Activated CD4-positive, alpha-beta T cell treated with anti-CD3 and anti-CD28 coated beads, Interleukin-2, amount 50 U/mL, for 48 hours (primary cell): Measurements from ENCODE around the gene UBE2O.
"Not testable (repeated sequence)": the region's sequence is repeated elsewhere in the genome, so short reads cannot be mapped to it uniquely, and the experiment has no call there.

Experiments used
- DNase-seq, 2 experiments: peaks; one replicate each; pipeline ENCODE4 v3.0.0-alpha.2; 2020

The UBE2O gene

DNA sequence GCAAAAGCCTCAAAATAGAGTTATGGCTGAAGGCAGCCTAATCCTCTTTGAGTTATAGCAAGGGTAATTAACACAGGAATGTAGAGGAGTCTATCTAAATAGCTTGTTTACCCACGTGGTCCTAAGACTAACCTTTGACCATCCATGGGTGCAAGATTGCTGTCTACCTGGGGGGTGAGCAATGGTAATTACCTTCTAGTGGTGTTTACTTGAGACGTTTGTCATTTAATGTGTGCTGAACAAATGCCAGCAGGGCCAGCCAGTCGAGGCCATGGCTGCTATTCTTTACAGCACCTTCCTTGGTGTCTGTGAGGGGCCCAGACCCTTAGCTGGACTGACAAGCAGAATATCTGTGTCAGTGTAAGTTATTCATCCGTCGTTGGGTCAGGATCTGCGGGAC is 85.3 kb downstream of the UBE2O start:
- no peak for DNase-seq

DNA sequence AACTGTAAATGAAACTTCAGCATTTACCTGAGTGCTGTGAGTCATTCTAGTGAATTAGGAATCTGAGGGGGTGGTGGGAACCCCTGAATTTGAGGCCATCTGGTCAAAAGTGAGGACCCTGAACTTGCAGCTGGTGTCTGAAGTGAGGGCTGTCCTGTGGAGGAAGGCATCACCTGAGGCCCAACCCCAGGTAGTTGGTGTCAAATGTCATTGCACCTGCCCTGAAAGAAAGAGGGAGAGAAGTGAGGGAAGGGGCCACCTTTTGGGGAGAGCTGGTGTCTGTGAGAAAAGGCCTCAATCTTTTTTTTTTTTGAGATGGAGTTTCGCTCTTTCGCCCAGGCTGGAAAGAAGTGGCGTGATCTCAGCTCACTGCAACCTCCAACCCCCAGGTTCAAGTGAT is 86.7 kb downstream of the UBE2O start:
- DNase-seq, result no peak

DNA sequence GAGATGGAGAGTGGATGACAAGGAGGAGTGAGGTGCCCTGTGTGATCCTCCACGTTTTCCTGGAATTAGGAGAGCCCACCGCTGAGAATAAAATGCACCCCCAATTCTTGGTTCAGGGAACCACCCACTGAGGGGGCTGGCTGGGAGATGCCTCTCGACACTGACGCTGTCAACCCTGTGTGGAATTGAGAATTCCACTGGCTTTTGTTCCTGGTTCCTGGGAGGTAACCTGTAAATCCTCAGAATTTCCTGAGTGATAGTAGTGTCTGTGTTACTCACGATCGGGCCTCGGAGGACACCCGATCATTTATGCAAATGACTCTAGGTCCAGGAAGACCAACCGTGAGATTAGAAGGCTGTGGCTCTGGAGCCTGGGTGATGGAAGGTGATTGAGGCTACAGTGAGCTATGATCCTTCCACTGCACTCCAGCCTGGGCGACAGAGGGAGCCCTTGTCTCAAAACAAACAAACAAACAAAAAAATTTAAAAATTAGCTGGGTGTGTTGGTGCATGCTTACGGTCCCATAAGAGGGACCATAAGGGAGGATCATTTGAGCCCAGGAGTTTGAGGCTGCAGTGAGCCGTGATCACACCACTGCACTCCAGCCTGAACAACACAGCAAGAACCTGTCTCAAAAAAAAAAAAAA is 87.6 kb downstream of the UBE2O start:
- DNase-seq, result no peak

DNA sequence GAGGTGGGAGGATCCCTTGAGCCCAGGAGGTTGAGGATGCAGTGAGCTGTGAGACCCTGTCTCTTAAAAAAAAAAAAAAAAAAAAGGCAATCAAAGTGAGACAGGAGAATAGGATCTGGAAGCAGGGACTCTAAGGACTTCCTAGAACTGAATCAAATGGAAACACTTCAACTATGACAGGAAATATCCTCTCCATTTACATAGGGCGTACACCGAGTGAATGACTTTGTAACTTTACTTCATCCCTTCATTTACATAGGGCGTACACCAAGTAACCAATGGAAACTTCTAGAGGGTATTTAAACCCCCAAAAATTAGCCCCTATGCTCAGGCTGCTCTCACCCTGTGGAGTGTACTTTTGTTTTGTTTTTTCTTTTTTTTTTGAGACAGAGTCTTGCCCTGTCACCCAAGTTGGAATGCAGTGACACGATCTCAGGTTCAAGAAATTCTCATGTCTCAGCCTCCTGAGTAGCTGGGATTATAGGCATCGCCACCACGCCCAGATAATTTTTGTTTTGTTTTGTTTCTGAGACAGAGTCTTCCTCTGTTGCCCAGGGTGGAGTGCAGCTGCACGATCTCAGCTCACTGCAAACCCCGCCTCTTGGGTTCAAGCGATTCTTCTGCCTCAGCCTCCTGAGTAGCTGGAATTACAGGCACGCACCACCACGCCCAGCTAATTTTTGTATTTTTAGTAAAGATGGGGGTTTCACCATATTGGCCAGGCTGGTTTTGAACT is 89.7 kb downstream of the UBE2O start:
- no peak for DNase-seq

DNA sequence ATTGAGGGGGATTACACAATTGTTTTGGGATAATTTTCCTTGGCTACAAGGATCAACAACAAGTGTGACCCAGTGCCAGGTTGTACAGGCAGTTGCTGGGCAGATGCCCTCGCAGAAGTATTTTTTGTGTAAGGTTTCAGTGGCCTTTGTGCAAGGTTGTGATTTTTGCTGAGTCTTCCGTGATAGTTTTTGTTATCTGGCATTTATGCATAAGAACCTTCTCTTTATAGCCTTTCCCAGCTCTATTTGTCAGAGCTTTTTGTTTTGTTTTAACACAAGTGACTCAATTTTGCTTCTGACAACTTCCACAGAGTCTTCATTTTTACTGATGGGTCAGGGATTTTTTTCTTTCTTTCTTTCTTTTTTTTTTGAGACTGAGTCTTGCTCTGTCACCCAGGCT is 92.5 kb downstream of the UBE2O start:
- DNase-seq, result no peak

DNA sequence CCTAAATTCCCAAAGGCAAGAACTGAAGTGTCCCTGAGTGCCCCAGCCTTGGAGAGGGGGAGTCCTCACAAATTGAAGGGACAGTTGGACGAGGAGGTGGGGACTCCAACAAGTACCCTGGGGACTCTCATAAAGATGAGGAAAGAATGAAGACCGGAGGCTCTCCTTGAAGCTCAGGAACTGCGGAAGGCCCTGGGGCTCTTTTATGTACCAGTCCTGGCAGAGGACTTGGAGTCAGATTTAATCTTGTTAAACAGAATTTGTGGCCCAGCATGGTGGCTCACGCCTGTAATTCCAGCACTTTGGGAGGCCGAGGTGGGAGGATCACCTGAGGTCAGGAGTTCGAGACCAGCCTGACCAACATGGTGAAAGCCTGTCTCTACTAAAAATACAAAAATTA is 93.2 kb downstream of the UBE2O start:
- not testable (repeated sequence) for DNase-seq

DNA sequence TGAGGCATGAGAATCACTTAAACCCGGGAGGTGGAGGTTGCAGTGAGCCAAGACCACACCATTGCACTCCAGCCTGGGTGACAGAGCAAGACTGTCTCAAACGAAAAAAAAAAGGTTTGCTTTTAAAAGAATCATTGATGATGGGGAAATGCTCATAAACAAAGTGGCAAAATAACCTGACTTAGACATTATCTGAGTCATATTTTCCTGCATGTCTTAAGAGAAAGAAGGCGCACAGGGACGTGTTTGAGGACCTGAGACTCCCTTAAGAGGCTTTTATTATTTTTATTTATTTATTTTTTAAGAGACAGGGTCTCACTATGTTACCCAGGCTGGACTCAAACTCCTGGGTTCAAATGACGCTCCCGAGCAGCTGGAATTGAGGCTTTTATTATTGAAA is 93.6 kb downstream of the UBE2O start:
- DNase-seq, result no peak

DNA sequence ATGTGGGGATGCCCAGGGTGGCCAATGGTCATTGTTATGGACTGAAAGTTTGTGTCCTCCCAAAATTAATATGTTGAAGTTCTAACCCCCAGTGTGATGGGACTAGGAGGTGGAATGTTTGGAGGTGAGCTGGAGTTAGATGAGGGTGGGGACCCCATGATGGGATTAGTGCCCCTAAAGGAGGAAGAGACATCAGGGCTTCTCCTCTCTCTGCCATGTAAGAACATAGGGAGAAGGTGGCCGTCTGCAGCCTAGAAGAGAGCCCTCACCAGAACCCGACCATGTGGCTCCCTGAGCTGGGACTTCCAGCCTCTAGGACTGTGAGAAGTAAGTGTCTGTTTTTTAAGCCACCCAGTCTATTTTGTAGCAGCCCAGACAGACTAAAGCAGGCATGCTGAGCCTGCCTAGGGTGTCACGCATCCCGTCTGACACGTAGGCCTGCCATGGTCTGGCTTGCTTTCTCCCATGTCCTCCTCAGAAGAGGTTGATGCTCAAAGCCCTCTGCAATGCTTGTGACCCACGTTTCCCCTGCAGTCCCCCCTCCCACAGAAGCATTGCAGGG is 95.3 kb downstream of the UBE2O start:
- DNase-seq, result no peak

DNA sequence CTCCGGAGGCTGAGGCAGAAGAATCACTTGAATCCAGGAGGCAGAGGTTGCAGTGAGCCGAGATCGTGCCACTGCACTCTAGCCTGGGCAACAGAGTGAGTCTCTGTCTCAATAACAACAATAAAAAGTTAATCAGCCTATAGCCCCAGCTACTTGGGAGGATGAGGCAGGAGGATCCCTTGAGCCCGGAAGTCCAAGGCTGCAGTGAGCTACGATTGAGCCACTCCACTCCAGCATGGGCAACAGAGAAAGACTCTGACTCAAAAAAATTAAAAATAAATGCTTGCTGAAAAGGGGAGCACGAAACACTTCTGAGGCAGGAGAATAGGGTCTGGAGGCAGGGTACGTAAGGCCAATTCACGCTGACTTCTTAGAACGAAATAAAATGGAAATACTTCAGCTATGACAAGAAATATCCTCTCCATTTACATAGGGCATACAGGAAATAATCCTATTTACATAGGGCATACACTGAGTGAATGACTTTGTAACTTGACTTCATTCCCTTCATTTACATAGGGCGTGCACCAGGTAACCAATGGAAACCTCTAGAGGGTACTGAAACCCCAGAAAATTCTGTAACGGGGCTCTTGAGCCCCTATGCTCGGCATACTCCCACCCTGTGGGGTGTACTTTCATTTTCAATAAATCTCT is 96.0 kb downstream of the UBE2O start:
- DNase-seq, result no peak

DNA sequence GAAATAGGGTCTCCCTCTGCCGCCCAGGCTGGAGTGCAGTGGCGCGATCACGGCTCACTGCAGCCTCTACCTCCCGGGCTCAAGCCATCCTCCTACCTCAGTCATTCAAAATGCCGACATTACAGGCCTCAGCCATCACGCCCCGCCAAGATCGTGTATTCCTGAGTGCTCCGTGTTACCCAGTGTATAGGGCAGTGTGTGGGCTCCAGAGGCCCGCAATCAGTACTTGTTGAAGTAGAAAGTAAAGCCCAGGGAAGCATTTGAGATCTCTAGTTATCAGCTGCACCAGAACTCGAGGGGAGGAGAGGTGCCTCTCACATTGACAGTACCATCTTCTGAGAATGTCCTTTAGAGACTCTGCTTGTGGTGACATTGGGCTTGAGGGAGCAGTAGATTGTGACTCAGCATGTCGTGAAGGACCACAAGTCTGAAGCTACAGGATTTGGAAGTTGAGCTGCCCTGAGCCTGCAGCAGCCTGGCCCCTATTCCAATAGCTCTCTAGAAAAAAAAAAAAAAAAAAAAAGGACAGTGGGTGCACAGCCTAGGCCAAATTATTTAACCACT is 98.1 kb downstream of the UBE2O start:
- no peak for DNase-seq

DNA sequence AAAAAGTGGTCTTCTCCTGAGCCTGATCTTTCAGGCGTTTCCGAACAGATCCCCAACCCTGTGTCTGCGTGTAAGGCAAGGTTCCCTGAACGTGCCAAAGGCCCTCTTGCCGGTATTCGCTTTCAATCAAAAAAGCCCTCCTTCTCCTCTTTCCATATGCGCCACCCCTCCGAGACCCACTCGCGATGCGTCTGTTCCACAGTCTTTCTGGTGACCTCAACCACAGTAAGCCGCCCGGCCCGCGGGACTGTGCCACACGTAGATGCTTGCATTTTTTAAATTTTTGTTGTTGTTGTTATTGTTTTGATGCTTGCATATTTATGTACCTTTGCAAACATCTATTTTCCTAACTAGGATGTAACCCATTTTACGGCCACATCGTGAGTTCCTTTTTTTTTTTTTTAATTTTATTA is 98.6 kb downstream of the UBE2O start:
- DNase-seq, result no peak

DNA sequence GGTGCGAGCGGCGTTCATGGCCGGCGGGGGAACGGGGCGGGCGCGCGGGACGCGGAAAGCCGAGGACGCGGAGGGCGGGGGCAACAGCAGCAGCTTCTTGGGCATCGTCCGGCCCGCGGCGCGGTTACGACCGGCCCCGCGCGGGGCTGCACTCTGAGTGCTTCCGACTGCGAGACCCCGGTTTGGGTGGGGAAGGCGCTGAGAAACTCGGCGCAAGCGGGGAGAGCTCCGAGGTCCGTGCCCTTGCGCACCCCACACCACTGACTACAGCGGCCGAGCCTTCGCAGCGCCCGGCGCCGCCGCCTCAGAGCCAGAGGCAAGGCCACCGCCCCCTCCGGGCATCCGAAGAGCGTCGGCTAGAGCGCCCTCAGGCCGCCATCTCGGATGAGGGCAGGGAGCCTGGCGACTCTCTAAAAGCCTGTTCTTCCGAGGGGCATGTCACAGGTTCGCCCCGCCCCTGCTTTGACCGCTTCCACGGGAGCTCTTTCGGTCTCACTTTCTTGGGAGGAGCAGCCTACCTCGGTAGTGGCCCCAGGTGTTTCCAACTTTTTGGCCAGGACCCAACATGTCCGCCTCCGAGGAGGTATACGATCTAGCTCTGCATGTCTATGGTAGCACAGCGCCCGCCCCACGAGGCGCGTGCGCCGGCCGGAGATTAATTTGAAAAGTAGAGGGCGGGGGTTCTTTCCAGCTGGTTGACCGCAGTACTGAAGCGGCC is 99.2 kb downstream of the UBE2O start, which contains the start of gene PRPSAP1:
PRPSAP1 (minus strand) TSS at position 318 of the 718 bp plus-strand sequence; CDS start at position 105, 213 bp downstream.
- DNase-seq, result peak; percentile 81 to 86

DNA sequence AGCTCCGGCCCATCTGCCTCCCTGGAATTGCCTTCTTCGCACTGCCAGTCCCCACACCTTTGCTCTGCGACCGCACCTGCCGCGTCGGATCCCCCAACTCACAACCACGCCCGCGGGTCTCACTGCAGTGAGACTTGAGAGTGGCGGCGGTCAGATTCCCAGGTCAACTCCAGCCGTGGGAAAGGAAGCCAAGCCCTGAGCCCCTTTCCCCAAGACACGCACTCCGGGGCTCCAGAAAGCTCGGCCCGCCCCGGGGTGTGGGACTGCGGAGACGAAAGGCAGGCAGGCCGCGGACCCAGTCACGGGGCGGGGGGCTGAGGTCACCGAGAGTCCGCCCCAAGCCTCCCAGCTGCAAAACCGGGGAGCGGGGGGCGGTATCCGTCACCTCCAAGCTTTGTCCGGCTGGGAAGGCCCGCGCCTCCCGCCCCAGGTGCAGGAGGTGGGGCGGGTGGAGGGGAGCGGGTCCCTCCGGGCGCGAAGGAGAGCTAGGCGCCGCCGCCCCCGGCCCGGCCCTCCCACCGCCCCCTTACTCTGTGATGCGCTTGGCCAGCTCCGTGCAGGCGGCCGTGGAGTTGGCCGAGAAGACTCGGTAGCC is 99.9 kb downstream of the UBE2O start:
- DNase-seq, result peak; percentile 22 to 39

DNA sequence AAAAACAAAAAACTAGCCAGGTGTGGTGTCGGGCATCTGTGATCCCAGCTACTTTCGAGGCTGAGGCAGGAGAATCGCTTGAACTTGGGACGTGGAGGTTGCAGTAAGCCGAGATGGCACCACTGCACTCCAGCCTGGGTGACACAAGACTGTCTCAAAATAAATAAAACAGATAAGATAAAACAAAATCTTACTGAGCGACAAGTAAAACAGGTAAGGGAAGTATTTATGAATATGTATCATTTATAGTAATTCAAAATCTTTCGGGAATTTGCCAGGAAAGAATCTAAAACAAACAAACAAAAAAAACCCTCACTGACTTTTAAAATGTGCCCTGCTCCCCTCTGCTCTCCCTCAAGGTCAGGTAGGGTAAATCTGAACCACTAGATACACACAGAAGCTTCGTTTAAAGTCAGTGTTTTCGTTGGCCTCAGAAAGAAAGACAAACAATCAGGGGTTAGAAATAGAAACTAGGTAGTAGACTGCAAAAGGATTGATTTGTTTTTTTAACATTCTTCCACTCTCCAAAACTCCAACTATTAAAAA is 101.4 kb downstream of the UBE2O start:
- DNase-seq, result no peak

DNA sequence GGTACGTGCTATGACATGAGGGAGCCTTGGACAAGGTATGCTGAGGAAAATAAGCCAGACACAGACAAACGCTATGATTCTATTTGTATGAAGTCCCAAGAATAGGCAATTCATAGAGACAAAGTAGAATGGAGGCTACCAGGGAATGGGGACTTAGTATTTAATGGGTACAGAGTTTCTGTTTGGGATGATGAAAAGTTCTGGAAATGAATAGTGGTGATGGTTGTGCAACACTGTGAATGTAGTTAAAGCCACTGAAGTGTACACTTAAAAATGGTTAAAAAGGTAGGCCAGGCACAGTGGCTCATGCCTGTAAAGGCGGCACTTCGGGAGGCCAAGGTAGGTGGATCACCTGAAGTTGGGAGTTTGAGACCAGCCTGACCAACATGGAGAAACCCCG is 102.5 kb downstream of the UBE2O start:
- no peak for DNase-seq

DNA sequence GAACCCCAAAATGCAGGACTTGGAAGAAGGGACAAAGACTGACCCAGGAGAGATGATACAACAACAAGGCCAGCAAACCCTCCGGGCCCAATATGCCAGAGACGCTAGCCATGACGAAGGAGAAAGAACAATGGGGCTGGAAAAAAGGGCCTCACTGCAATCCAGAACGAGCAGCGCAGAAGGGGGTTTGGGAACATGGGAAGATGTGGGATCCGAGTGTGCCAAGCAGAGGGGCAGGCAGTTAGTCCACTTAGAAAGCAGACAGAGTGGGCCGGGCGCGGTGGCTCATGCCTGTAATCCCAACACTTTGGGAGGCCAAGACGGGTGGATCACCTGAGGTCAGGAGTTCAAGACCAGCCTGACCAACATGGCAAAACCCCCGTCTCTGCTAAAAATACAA is 106.0 kb downstream of the UBE2O start:
- not testable (repeated sequence) for DNase-seq

DNA sequence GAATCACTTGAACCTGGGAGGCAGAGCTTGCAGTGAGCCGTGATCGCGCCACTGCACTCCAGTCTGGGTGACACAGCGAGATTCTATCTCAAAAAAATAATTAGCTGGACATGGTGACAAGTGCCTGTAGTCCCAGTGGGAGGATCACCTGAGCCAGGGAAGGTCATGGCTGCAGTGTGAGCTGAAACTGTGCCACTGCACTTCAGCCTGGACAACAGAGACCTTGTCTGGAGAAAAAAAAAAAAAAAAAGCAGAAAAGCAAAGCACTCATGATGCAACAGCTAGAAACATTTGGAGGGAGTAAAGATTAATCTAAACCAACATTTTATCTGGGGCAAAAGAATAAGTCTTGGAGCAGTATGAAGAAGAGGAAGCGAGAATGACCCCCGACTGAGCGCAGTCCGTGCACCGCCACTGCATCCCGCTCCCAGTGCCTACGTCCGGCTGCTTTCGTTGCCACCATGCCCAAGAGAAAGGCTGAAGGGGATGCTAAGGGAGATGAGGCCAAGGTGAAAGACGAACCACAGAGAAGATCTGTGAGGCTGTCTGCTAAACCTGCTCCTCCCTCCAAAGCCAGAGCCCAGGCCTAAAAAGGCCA is 107.5 kb downstream of the UBE2O start:
- DNase-seq, result no peak

DNA sequence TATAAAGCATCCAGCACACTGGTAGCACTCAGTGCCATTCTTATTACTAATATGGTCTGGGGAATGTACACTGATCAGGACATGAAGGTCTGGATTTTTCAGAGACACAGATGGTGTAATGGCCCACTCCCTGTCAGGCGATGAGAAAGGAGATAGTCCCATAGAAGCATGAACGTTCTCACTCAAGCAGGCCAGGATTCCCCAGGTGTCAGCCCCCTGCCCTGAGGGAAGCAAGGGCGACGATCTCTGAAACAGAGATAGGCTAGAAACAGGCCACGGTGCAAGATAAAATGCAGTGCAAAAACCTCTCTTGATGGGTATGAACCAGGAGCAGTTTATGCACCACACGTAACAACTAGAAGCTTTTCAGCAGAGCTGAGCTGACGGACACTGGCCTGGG is 109.8 kb downstream of the UBE2O start:
- DNase-seq, result no peak

DNA sequence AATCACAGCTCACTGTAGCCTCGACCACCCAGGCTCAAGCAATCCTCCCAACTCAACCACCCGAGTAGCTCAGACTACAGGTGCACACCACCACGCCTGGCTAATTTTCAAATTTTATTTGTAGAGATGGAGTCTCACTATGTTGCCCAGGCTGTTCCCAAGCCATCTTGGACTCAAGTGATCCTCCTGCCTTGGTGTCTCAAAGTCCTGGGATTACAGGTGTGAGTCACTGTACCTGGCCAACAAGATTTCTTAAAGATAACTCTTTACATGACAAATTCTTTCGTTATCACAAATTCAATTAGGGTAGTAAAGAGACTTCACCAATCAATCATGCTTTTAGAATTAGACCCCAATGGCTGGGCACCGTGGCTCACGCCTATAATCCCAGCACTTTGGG is 111.7 kb downstream of the UBE2O start:
- no peak for DNase-seq
